ENCODE data around the gene HOXA5.

Gene HOXA5

DNA sequence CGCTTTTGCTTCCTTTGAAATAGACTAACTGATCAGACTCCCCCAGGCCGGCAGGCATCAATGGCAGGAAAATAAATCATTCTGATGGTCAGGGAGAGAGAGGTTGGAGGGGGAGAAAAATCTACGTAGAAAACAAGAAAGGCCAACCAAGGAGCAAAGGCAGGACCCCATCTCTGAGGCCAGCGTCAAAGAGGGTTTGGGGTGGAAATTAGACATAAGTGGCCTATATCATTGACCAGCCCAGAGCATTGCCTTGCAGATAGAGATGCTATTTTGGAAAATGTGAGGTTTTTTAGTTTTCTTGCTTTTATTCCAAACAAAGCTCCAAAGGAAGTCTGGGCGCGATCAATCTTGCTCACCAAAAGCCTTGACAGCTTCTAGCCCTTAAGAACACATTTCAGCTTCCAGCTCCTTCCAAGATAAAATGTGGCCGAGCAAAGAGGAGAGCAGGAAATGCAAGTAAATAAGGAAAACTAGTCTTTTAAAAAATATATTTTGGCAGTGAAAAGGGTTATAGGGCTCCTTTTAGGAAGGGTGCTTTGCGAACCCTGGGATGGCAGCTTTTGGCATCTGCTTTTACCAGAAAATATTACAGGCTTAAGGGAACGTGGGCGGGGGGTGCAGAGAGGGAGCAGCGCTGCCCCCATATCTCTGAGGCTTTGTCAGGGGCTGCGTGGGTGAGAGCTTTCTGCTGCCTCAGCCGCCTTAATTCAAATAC, 39.0 kb downstream of the HOXA5 start:
- no peak for DNase-seq

DNA sequence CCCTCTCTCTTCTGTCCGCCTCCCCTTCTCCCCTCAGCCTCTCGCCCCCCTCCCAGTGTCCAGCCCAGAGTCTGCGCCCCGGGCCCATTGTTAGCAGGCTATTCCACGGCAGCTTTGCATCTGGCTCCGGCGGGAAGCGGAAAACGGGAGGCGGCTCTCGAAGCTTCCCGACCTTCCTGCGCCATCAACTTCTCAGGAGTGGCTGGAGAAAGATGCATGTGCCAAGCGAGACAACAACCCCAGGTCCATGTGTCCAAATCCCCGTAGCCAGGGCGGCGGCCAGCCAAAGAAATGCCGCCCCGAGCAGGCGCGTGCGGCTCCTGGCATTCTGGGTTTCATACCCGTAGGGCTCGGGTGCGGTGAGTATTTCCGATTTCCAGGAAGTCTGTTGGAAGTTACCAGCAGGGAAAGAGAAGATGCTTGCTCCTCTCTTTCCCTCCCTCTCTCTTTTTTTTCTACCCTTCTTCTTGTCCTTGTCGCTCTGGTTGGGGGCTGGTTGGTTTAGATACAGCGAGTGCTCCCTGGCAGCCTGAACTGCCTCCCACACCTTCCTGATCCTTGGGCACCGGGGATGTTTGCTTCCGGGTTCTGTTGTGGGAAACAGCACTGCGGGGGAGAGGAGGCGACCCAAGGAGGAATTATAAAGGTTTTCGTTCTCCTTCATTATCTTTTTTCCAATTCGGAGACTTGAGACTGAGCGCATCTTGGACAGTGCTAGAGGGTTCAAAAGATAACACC, 39.8 kb downstream of the HOXA5 start:
- DNase-seq: no peak

- no peak for DNase-seq
These were observed 40.7 kb downstream of the HOXA5 start, which contains the start of gene HOXA2 for GRCh38 chr7:27102581-27103442. Gene HOXA2, minus strand, starts transcription at chr7:27102683. Its CDS starts 183 bp downstream, at chr7:27102500.

DNA sequence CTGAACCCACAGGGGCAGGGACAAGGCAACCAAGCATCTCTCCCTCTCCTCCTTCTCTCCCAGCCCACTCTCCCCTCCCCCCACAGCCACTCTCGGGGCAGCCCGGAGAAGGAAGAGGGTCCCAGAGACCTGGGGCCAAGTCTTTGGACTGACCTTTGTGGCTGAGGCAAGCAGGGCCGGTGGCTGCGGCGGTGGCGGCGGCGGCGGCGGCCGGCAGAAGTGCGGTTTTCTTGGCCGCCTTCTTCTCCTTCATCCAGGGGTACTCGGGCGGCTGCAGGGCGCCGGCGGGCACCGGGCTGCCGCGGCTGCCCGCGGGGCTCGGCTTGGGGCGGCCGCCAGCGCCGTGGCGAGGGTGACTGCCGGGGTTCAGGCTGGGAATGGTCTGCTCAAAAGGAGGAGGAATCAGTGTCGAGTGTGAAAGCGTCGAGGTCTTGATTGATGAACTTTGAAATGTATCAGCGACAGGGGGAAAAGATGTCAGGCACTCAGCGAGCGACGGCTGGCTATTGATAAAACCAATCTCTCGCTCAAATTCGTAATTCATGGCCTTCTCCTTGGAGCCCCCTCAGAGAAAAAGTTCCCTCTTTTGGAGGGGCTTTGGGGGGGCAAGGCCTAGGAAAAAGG, 41.4 kb downstream of the HOXA5 start:
- DNase-seq: no peak

DNA sequence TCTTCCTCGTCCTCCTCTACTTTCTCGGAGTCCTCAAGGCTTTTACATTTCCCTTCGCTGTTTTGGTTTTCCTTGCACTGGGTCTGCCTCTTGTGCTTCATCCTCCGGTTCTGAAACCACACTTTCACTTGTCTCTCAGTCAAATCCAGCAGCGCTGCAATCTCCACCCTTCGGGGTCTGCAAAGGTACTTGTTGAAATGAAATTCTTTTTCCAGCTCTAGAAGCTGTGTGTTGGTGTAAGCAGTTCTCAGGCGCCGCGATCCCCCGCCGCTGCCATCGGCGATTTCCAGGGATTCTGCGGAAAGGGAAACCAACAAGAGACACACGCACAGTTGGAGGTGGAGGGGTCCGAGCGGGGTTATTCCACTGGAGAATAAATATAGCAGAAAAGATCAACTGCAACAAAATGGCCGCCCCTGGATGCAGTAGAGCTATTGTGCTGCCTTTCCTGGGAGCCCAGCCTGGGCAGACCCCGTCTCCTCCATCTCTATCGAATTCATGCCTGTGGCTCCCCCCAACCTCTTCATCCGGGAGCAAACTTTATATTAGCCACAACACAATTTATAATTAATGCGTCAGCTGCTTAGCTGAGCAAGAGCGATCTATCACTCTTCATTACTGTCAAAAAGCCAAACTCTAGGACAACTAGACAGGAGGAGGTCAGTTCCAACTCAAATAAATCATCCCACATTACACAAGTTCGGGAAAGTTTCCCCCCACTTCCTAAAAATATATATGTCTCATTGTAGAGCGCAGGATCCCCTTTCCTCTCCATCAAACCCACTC, 42.1 kb downstream of the HOXA5 start:
- DNase-seq: no peak

DNA sequence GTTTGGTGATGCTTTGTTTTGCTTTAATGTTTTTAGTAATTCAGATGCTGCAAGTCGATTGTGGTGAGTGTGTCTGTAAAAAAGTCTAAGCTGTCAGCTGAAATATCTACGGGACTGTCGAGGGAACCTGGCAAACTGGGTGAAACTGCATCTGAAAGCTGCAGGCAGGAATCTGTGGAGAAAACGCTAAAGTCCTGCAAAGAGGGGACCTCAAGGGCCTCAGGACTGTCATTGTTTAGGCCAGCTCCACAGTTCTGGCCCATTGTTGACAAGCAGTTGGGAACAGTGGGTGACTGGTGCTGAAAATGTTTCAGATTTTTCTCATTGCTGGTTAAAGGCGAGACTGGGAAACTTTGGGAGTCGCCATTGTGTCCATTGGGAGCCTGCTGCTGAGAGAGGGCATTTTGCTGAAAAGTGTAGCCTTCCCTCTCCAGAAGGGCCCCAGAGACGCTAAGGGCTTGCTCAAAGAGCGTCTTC, 42.7 kb downstream of the HOXA5 start:
- no peak for DNase-seq

DNA sequence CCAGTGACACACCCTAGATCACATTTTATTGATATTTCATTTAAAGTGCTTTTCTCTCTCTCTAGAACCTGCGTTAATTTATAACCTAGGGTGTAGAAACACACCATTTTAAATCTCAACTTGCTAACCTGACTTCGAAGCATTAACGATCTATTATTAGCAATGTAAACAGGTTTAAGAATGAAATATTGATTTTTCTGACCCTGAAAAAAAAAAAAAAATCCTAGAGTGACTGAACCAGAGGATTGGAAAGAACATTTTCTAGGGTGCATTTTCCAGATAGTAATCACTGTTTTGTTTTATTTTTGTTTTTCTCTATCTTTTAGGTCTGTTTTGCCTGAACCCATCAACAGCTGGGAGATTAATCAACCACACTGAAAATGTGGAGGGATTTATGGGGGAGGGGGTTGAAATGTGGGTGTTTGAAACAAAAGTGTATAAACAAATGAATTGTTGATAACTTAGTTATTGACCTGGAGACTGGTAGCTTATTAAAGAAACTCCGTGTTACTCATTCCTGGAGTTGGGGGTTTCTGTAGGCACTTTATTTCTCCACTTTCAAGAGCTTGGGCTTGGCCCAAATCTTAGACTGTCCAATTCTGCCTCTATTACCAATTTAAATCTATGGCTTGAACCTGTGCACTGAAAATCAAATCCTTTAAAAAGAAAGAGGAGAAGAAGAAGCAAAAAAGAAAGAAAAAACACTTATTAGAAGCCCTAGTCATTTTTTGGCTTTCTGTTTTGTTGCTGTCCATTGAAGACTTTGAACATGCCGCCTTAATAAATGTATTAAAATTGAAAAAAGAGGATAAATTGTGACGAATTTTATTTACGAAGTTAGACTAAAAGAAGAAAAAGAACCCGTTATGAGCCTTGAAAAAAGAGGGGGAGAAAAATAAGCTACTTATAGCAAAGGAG, 43.8 kb downstream of the HOXA5 start:
- no peak for DNase-seq

DNA sequence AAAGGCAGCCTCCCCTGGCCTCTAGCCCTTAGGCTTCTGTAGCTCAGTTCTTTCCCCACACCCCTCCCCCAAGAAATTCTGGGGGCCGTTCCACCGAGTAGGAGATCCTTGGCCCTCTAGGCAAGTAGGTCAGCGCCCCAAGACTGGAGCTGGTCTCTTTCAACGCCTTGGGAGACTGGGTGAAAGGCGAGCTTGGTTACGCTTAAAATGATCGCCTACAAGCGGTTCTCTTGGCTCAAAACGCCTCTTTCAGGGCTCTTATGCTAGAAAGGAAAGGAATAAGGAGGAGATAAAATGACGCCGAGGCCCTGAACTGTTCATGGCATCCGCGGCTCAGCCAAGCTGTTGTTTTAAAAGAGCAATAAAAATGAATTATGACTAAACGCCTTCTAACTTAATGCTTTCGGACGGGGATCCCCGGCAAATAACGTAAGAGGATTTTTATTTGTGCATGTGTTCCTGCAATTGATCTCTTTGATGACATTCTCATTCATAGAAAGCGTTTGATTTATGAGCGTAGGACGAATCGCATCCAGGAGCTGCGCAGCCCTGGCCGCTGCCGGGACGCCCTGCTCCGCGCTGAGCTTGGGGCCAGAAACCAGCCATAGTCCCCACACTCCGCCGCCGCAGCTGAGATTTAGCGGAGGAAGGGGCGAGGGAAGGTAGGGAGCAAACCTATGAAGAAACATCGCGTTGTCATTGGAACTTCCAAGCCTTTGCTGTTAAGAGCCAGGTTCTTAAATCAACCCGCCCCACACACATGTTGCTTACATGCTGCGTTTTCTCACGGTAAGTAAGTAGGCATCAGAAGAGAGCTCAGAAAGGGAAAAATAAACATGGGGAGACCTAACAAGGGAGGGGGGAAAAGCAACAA, 44.7 kb downstream of the HOXA5 start:
- no peak for DNase-seq

- no peak for DNase-seq
These were observed 45.5 kb downstream of the HOXA5 start for GRCh38 chr7:27097686-27098577.

- no peak for DNase-seq
These were observed 46.5 kb downstream of the HOXA5 start for GRCh38 chr7:27096768-27097514.

DNA sequence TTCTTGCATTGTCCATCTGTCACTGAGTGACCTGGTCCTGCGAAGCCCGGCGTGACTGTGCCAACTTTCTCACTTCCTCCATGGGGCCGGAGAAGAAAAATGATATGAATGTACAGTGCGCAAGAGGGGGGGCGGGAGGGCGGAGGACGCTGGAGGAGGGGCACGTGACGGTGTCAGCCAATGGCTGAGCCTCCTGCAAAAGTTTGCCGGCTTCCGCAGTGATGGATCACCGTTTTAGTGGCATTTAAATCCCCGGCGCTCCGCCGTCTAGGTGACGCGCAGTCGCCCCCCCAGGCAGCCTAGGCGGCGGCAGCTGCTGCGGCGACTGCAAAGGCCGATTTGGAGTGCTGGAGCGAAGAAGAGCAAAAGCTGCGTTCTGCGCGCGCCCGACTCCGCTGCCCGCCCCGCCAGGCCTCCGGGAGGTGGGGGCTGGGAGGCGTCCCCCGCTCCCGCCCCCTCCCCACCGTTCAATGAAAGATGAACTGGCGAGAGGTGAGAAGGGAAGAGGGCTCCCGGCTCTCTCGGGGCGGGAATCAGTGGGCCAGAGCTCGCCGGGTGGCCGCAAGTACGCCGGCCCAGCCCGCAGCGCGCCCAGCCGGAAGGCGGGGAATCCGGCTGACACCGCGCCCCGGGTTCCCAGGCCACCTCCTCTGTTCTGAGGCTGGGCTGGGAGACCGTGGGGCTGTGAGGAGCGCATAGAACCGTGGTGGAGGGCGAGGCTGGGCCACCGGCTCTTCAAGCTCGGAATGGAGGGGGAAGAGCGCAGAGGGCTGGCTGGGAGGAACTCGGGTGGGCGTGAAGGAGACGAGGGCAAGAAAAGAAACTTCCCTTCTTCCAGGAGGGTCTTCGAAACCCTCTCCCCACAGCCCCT, 47.3 kb downstream of the HOXA5 start, which contains the start of gene HOXA1:
Gene HOXA1, minus strand, starts transcription at position 104 of the 871 bp plus-strand sequence. Its CDS starts 88 bp downstream, at position 16.
- DNase-seq: peak; percentile 84

GRCh38 chr7:27095050-27095896, 48.2 kb downstream of the HOXA5 start:
- no peak for DNase-seq

DNA sequence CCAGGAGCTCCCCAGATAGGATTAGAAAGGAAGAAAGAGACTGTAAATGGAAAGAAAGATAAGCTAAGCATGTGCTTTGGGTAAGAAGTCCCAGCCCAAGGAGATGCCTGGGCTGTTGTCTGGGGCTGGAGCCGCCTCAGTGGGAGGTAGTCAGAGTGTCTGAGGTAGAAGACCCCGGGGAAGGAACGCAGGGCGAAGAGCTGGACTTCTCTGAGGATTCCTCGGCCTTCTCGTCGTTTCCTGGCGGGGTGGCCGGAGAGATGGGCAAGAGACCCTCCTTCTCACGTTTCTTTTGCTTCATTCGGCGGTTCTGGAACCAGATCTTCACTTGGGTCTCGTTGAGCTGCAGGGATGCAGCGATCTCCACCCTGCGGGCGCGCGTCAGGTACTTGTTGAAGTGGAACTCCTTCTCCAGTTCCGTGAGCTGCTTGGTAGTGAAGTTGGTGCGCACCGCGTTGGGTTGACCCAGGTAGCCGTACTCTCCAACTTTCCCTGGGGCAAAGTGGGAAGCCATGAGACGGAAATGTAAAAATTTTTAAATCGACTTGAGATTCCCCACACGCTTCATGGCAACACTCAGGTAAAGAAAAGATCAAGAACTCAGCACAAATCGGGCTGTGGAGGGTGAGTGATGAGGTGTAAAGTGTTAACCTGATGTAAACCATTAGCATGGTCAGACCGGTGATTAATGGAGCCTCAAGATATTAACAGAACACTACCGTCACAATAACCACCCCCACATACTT, 49.0 kb downstream of the HOXA5 start:
- no peak for DNase-seq

- DNase-seq: no peak
These were observed 50.1 kb downstream of the HOXA5 start for GRCh38 chr7:27093184-27093895.

- no peak for DNase-seq
These were observed 50.7 kb downstream of the HOXA5 start for GRCh38 chr7:27092819-27093110.

Measured in NCI-H510A (cell line).